ENCODE data around the gene HELQ.

Gene HELQ

GRCh38 chr4:83473966-83474365 lies 18.3 kb upstream of the HELQ start:
- Mint-ChIP-seq H3K4me1 (no peaks in the 10 kb centered on the region), H3K9me3 (no peaks in the 10 kb centered on the region), H3K27me3 (no peaks in the 10 kb centered on the region), H3K4me3 (no peak overlapping the region), H3K36me3 (peaks cover 10% of the 10 kb centered on the region), H3K27ac (no peak overlapping the region)
- DNase-seq (ENCODE audit: low spot score in 2 of 2), result no peak
- no peak for ATAC-seq (ENCODE audit: low read depth)

DNA sequence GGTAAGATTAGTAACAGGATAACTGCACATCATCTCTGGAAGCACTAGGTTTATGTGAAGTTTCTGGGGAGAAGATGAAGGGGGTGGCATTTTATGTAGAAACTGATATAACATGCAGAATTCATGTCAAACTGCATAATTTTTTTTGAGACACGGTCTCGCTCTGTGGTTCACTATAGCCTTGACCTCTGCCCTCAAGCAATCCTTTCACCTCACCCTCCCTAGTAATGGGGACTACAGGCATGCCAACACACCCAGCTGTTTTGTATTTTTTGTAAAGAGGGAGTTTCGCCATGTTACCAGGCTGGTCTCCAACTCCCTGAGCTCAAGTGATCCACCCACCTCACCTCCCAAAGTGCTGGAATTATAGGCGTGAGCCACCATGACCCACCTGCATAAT lies 17.8 kb upstream of the HELQ start:
- Mint-ChIP-seq H3K27me3 (no peaks in the 10 kb centered on the region), H3K9me3 (no peaks in the 10 kb centered on the region), H3K4me3 (no peak overlapping the region), H3K4me1 (no peaks in the 10 kb centered on the region), H3K27ac (no peak overlapping the region), H3K36me3 (peaks cover 10% of the 10 kb centered on the region)
- DNase-seq (ENCODE audit: low spot score in 2 of 2) (no peak), ATAC-seq (ENCODE audit: low read depth) (no peak)

GRCh38 chr4:83456184-83456501 lies 520 bp upstream of the HELQ start:
- H3K9me3 Mint-ChIP-seq, result no peaks in the 10 kb centered on the region
- H3K4me3 Mint-ChIP-seq, result peak overlapping the region; percentile 94
- DNase-seq (ENCODE audit: low spot score in 2 of 2) (no peak), ATAC-seq (ENCODE audit: low read depth) (no peak)
- H3K4me1 Mint-ChIP-seq, result peaks cover 19% of the 10 kb centered on the region
- H3K27ac Mint-ChIP-seq, result peak overlapping the region; percentile 100
- peaks cover 21% of the 10 kb centered on the region for H3K36me3 Mint-ChIP-seq
- H3K27me3 Mint-ChIP-seq, result no peaks in the 10 kb centered on the region

- peak overlapping the region; percentile 100 for H3K27ac Mint-ChIP-seq
- H3K4me3 Mint-ChIP-seq, result peak overlapping the region; percentile 94
- H3K4me1 Mint-ChIP-seq, result peaks cover 22% of the 10 kb centered on the region
- ATAC-seq (ENCODE audit: low read depth) (no peak), DNase-seq (ENCODE audit: low spot score in 2 of 2) (no peak)
- H3K27me3 Mint-ChIP-seq, result no peaks in the 10 kb centered on the region
- peaks cover 23% of the 10 kb centered on the region for H3K36me3 Mint-ChIP-seq
- H3K9me3 Mint-ChIP-seq, result no peaks in the 10 kb centered on the region
These were observed 937 bp downstream of the HELQ start for GRCh38 chr4:83454686-83455085.

GRCh38 chr4:83449009-83449408 lies 6.6 kb downstream of the HELQ start:
- Mint-ChIP-seq H3K27ac (no peak overlapping the region), H3K4me1 (peaks cover 18% of the 10 kb centered on the region), H3K27me3 (no peaks in the 10 kb centered on the region), H3K4me3 (no peak overlapping the region), H3K36me3 (peaks cover 26% of the 10 kb centered on the region), H3K9me3 (no peaks in the 10 kb centered on the region)
- ATAC-seq (ENCODE audit: low read depth) (no peak), DNase-seq (ENCODE audit: low spot score in 2 of 2) (no peak)

DNA sequence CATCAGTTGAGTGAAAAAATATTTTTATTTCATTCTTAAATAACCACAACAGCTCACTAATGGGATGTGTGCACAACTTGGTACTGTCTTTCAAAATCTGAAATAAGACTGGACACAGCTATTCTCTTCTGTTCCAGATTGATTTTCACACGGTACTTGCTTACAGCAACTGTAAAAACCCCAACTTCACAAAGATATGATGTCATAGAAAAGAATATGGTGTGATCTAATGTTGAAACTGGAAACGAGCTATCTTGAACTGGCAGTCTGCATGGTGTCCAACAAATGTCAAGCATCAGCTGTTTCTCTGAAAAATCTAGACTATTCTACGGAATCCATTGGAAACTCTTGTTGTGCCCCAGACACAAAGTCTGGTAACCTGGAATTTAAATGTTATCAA lies 14.7 kb downstream of the HELQ start:
- H3K36me3 Mint-ChIP-seq, result peaks cover 27% of the 10 kb centered on the region
- no peaks in the 10 kb centered on the region for H3K27me3 Mint-ChIP-seq
- ATAC-seq (ENCODE audit: low read depth), result peak; percentile 53
- no peak overlapping the region for H3K4me3 Mint-ChIP-seq
- H3K9me3 Mint-ChIP-seq, result no peaks in the 10 kb centered on the region
- peak overlapping the region; percentile 22 for H3K27ac Mint-ChIP-seq
- no peak for DNase-seq (ENCODE audit: low spot score in 2 of 2)
- H3K4me1 Mint-ChIP-seq, result peaks cover 11% of the 10 kb centered on the region

DNA sequence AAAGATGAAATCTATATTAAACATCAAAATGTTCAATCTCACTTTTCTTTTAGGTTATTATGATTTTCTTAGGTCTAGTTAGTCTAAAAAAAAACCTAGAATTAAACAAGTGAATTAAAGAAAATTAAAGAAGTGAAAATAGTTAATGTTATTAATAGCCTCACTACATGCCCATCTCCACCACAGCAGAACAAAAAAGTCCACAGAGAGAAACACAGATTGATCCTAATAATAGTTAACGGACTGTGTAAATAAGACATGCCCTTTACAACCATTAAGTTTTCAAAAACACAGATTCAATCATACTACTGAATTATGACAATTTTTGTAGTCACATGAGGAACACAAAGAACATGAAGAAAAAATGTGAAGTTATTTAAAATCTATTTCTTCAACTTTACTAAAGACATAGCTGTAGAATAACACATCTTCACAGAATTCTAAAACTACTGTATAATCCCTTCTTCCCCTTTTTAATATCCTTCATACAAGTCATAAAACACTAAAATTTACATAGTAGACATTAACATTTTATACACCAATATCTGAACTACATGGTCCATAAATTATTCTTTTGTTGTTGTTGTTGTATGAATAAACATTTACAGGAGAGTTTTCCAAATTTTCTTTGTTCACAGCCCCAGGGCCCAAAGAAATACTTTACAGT lies 15.3 kb downstream of the HELQ start:
- Mint-ChIP-seq H3K27ac (peak overlapping the region; percentile 22), H3K36me3 (peaks cover 28% of the 10 kb centered on the region), H3K4me3 (no peak overlapping the region), H3K4me1 (peaks cover 11% of the 10 kb centered on the region), H3K9me3 (no peaks in the 10 kb centered on the region), H3K27me3 (no peaks in the 10 kb centered on the region)
- DNase-seq (ENCODE audit: low spot score in 2 of 2) (no peak), ATAC-seq (ENCODE audit: low read depth) (no peak)

DNA sequence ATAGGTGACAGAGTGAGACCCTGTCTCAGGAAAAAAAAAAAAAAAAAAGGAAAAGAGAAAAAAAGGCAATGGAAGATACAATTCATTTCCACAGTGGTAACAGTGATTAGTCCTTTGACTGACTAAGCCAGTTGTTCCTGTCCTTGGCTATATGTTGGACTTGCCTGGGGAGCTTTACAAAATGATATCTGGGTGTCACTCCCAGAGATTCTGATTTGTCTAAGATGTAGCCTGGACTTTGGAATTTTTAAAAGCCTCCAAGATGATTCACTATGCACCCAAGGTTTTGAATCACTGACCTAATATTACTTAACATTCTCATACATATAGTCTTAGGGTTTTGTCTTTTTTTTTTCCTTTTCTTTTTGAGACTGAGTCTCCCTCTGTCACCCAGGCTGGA lies 16.9 kb downstream of the HELQ start:
- Mint-ChIP-seq H3K4me3 (no peak overlapping the region), H3K27me3 (no peaks in the 10 kb centered on the region), H3K27ac (no peak overlapping the region), H3K36me3 (peaks cover 24% of the 10 kb centered on the region), H3K9me3 (no peaks in the 10 kb centered on the region), H3K4me1 (peaks cover 8% of the 10 kb centered on the region)
- ATAC-seq (ENCODE audit: low read depth) (no peak), DNase-seq (ENCODE audit: low spot score in 2 of 2) (no peak)

DNA sequence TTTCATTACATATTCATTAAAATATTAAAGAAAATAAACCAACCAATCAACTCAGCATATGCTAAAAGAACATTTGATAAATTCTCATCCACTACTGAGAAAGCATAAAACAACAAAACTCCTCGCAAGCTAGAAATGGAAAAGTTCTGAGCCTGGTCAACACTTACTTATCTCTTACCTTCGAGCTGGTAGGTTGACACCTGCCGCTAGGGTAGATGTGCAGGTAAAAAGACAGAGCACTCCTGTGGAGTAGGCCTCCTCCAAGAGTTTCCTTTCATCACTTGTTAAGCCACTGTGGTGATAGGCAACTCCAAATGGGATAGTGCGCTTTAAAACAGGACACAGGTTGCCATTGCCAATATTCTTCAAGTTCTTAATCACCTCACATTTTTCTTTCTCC lies 18.9 kb downstream of the HELQ start:
- peaks cover 20% of the 10 kb centered on the region for H3K36me3 Mint-ChIP-seq
- no peak for DNase-seq (ENCODE audit: low spot score in 2 of 2)
- peaks cover 8% of the 10 kb centered on the region for H3K4me1 Mint-ChIP-seq
- no peak overlapping the region for H3K4me3 Mint-ChIP-seq
- H3K9me3 Mint-ChIP-seq, result no peaks in the 10 kb centered on the region
- no peak for ATAC-seq (ENCODE audit: low read depth)
- peak overlapping the region; percentile 76 for H3K27ac Mint-ChIP-seq
- no peaks in the 10 kb centered on the region for H3K27me3 Mint-ChIP-seq

GRCh38 chr4:83431200-83431599 lies 24.4 kb downstream of the HELQ start:
- DNase-seq (ENCODE audit: low spot score in 2 of 2), result no peak
- H3K9me3 Mint-ChIP-seq, result no peaks in the 10 kb centered on the region
- H3K4me3 Mint-ChIP-seq, result no peak overlapping the region
- H3K27ac Mint-ChIP-seq, result no peak overlapping the region
- H3K4me1 Mint-ChIP-seq, result no peaks in the 10 kb centered on the region
- H3K27me3 Mint-ChIP-seq, result no peaks in the 10 kb centered on the region
- H3K36me3 Mint-ChIP-seq, result peaks cover 16% of the 10 kb centered on the region
- no peak for ATAC-seq (ENCODE audit: low read depth)

DNA sequence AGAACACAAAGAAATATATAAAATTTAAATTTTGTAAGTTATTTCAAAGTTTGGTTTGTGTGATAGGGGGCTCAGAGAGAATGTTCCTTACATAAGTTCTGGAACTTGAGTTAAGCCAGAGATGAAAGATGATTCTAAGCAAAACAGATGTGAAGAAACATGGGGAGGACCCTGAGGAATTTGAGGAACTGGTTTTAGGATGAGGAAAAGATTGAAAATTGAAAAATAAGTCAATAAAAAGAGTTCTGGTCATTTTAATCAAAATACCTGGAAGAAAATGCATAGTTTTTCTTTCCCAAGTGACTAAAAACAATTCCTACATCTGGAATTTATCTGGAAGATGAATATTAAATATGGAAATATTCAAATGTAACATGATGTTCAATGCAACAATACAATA lies 37.4 kb downstream of the HELQ start:
- no peaks in the 10 kb centered on the region for H3K9me3 Mint-ChIP-seq
- DNase-seq (ENCODE audit: low spot score in 2 of 2) (no peak), ATAC-seq (ENCODE audit: low read depth) (no peak)
- H3K4me1 Mint-ChIP-seq, result no peaks in the 10 kb centered on the region
- peaks cover 19% of the 10 kb centered on the region for H3K36me3 Mint-ChIP-seq
- no peak overlapping the region for H3K4me3 Mint-ChIP-seq
- H3K27me3 Mint-ChIP-seq, result no peaks in the 10 kb centered on the region
- H3K27ac Mint-ChIP-seq, result no peak overlapping the region

- H3K27ac Mint-ChIP-seq, result no peak overlapping the region
- H3K4me3 Mint-ChIP-seq, result no peak overlapping the region
- no peaks in the 10 kb centered on the region for H3K27me3 Mint-ChIP-seq
- H3K4me1 Mint-ChIP-seq, result no peaks in the 10 kb centered on the region
- DNase-seq (ENCODE audit: low spot score in 2 of 2), result no peak
- H3K9me3 Mint-ChIP-seq, result no peaks in the 10 kb centered on the region
- no peak for ATAC-seq (ENCODE audit: low read depth)
- peaks cover 21% of the 10 kb centered on the region for H3K36me3 Mint-ChIP-seq
These were observed 38.1 kb downstream of the HELQ start for GRCh38 chr4:83417566-83417965.

GRCh38 chr4:83413676-83414075 lies 41.9 kb downstream of the HELQ start:
- ATAC-seq (ENCODE audit: low read depth), result no peak
- Mint-ChIP-seq H3K4me1 (no peaks in the 10 kb centered on the region), H3K36me3 (peaks cover 23% of the 10 kb centered on the region), H3K4me3 (no peak overlapping the region), H3K27me3 (no peaks in the 10 kb centered on the region), H3K9me3 (no peaks in the 10 kb centered on the region), H3K27ac (no peak overlapping the region)
- DNase-seq (ENCODE audit: low spot score in 2 of 2), result no peak

DNA sequence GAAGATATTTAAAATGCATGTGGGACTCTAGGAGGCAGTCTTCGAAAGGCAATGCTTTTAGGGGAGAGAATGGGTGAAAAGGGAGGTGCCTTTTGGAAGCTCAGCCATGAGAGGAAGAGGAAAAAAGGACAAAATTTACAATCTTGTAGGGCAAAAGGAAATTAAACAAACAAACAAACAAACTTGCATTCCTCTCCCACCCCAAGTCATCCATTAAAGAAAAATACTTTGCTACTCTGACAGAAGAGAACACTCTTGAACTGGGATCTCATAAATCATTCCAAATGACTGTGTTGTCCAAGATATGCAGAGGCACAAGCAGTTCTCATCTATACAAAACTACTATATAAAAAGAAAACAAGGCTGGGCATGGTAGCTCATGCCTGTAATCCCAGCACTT lies 46.7 kb downstream of the HELQ start:
- Mint-ChIP-seq H3K9me3 (no peaks in the 10 kb centered on the region), H3K27me3 (no peaks in the 10 kb centered on the region), H3K4me3 (no peak overlapping the region), H3K36me3 (peaks cover 27% of the 10 kb centered on the region), H3K4me1 (no peaks in the 10 kb centered on the region), H3K27ac (peak overlapping the region; percentile 10)
- DNase-seq (ENCODE audit: low spot score in 2 of 2) (no peak), ATAC-seq (ENCODE audit: low read depth) (no peak)

Measured in memory B cell (primary cell).